HUES64 (cell line): Measurements from ENCODE around the gene PRDM11.
A peak's percentile ranks its signal among the peaks of the same experiment; 100 is the strongest.

Experiments
- H3K27ac ChIP-seq: 2 replicates; pipeline ENCODE4 v1.7.0; 2013; ENCODE audit warnings: low read depth, low read length, inconsistent platforms
- H3K27me3 ChIP-seq: 2 replicates; pipeline ENCODE4 v1.6.1; 2013; ENCODE audit warnings: mild to moderate bottlenecking, low read length; ENCODE audit not compliant: insufficient read depth
- H3K36me3 ChIP-seq: 2 replicates; pipeline ENCODE4 v1.6.1; 2013; ENCODE audit warnings: mild to moderate bottlenecking, low read length; ENCODE audit not compliant: insufficient read depth
- H3K4me1 ChIP-seq: 2 replicates; pipeline ENCODE4 v1.6.1; 2013; ENCODE audit warnings: mild to moderate bottlenecking, low read length, moderate library complexity; ENCODE audit not compliant: insufficient read depth
- H3K4me3 ChIP-seq: 2 replicates; pipeline ENCODE4 v1.5.1; 2013; ENCODE audit warnings: mild to moderate bottlenecking, low read length, moderate library complexity
- H3K9ac ChIP-seq: 2 replicates; pipeline ENCODE4 v1.6.1; 2013; ENCODE audit warnings: mild to moderate bottlenecking, low read depth, low read length
- H3K9me3 ChIP-seq: 2 replicates; pipeline ENCODE4 v1.6.1; 2013; ENCODE audit warnings: low read depth, low read length; ENCODE audit not compliant: insufficient read depth
- WGBS: fragments of 150-250, 120-280 bp; methylation state at CpG from one replicate; pipeline ENCODE4 v1.1.7; 2013; ENCODE audit warnings: missing lambda C conversion rate; 5-methylcytosine and 5-hydroxymethylcytosine counted together

Gene PRDM11

DNA sequence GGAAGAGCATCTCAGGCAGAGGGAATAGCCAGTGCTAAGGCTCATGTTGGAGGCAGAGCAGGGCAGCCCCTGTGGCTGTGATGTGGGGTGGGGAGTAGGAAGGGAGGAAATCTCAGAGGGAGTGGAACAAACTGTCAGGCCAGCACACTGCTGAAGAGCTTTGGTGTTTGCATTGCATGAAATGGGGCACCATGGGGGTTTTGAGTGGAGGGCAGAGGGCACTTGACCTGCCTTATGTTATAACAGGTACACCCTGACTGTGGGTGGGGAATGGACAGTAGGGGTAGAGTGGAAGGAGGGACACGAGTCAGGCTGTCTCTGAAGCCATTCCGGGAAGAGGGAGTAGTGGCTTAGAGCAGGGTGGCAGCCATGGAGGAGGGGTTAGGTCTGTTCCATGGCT lies 24.0 kb downstream of the PRDM11 start:
- Histone ChIP-seq H3K27ac (no peak overlapping the region), H3K9ac (no peak overlapping the region), H3K9me3 (no peaks in the 10 kb centered on the region), H3K4me3 (no peak overlapping the region), H3K27me3 (no peaks in the 10 kb centered on the region), H3K36me3 (no peaks in the 10 kb centered on the region), H3K4me1 (no peaks in the 10 kb centered on the region)
- WGBS: 83% methylated on average over 2 of the region's 2 CpGs

DNA sequence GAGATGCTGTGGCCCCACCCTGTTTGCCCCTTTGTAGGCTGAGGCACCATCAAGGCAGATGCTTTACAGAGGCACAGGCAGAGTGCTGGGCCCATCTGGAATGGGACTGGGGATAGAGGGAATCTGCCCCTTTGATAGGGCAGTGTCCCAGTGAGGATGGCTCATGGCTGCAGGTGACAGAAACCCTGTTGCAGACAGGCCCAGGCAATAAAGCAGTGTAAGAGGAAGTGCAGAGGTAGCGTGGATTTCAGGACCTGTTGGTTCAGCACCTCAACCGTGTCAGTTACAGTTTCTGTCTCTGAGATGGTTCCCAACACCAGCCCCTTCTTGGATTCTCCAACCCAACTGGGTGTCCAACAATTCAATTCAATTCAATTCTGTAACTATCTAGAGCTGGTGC lies 25.1 kb downstream of the PRDM11 start:
- no peaks in the 10 kb centered on the region for H3K36me3 ChIP-seq
- 89% methylated on average over 2 of the region's 2 CpGs for WGBS
- H3K9me3 ChIP-seq: no peaks in the 10 kb centered on the region
- no peaks in the 10 kb centered on the region for H3K27me3 ChIP-seq
- no peaks in the 10 kb centered on the region for H3K4me1 ChIP-seq
- H3K27ac ChIP-seq: no peak overlapping the region
- H3K4me3 ChIP-seq: no peak overlapping the region
- H3K9ac ChIP-seq: no peak overlapping the region

DNA sequence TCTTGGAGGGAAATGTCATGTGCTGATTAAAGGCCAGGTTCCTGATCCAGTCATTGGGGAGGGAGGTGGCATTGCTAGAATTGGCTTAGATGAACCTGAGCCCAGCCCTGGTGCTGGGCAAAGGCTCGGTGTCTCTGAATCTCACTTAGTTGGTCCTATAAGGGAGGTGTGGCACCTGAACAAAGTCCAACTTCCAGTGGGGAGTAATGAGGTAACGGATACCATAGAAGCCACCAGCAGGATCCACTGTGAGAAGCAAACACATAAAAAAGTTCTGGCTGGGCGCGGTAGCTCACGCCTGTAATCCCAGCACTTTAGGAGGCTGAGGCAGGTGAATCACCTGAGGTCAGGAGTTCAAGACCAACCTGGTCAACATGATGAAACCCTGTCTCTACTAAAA lies 26.6 kb downstream of the PRDM11 start:
- 95% methylated on average over 5 of the region's 5 CpGs for WGBS
- H3K9me3 ChIP-seq: no peaks in the 10 kb centered on the region
- no peaks in the 10 kb centered on the region for H3K36me3 ChIP-seq
- no peak overlapping the region for H3K4me3 ChIP-seq
- no peak overlapping the region for H3K9ac ChIP-seq
- no peak overlapping the region for H3K27ac ChIP-seq
- no peaks in the 10 kb centered on the region for H3K27me3 ChIP-seq
- H3K4me1 ChIP-seq: no peaks in the 10 kb centered on the region

DNA sequence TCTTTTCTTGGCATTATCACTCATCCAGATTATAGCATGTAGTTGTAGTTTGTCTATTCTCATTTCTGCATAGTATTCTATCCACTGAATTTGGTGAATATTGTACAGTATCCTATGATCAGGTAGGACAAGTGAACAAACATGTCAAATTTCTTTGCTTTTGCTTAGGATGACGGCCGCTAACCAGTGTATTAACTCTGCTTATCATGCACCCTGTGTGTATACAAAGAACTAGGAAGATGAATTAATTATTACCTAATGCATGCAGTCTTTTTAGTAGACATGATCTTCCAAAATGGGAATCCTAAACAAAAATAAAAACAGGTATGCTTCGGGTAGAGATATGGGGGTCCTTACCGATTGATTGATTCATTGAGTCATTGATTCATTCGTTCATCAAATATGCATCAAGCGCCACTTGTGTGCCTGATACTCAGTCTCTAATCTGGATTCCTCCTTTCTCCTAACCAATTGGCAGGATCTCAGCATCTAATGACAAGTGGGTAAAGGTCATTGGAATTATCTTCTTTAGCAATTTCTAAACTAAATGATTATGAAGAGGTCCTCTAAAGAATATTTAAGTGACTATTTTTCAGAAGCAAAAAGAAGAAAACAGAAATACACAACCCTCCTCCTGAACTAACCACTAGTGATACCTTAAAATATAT lies 27.9 kb downstream of the PRDM11 start:
- Histone ChIP-seq H3K9me3 (no peaks in the 10 kb centered on the region), H3K4me1 (no peaks in the 10 kb centered on the region), H3K36me3 (no peaks in the 10 kb centered on the region), H3K9ac (no peak overlapping the region), H3K4me3 (no peak overlapping the region), H3K27ac (no peak overlapping the region), H3K27me3 (peaks cover 5% of the 10 kb centered on the region; the same call in 1 of the 2 replicates)
- 94% methylated on average over 6 of the region's 6 CpGs for WGBS

DNA sequence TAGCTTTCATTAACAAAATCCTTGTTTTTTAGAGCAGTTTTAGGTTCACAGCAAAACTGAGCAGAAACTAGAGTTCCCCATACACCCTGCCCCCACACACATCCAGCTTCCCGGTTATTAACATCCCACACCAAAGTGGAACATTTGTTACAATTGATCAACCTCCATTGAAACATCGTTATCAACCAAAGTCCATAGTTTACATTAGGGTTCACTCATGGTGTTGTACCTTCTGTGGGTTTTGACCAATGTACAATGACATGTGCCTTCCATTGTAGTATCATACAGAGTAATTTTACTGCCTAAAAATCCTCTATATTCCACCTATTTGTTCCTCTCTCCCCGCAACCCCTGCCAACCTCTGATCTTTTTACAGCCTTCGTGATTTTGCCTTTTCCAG lies 28.5 kb downstream of the PRDM11 start:
- Histone ChIP-seq H3K4me3 (no peak overlapping the region), H3K27me3 (peaks cover 11% of the 10 kb centered on the region; the same call in 1 of the 2 replicates), H3K9me3 (no peaks in the 10 kb centered on the region), H3K27ac (no peak overlapping the region), H3K36me3 (no peaks in the 10 kb centered on the region), H3K9ac (no peak overlapping the region), H3K4me1 (peaks cover 5% of the 10 kb centered on the region; the same call in 1 of the 2 replicates)
- WGBS: 85% methylated on average over 4 of the region's 4 CpGs

DNA sequence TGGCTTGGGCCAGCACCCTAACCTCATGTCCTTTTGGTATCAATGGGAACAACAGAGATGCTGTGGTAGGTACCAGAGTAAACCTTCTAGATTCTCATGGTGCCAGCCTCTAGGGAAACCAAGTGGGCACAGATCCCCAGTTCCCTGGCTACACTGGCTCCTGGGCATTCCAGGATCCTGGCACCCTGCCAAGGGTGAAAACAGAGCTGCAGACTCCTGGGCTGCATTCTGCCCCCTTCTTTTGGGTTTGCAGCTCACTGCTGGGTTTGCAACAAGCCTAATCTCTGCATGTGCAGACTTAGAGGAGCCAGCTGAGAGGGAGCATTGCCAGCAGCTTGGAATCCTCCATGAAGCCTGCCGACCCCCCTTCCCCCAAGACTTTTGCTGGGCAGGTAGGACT lies 30.6 kb downstream of the PRDM11 start:
- H3K27me3 ChIP-seq: peaks cover 11% of the 10 kb centered on the region; the same call in 1 of the 2 replicates
- no peak overlapping the region for H3K9ac ChIP-seq
- H3K9me3 ChIP-seq: no peaks in the 10 kb centered on the region
- H3K36me3 ChIP-seq: no peaks in the 10 kb centered on the region
- no peak overlapping the region for H3K27ac ChIP-seq
- H3K4me1 ChIP-seq: peaks cover 12% of the 10 kb centered on the region
- H3K4me3 ChIP-seq: no peak overlapping the region
- 74% methylated on average over 1 of the region's 1 CpG for WGBS

DNA sequence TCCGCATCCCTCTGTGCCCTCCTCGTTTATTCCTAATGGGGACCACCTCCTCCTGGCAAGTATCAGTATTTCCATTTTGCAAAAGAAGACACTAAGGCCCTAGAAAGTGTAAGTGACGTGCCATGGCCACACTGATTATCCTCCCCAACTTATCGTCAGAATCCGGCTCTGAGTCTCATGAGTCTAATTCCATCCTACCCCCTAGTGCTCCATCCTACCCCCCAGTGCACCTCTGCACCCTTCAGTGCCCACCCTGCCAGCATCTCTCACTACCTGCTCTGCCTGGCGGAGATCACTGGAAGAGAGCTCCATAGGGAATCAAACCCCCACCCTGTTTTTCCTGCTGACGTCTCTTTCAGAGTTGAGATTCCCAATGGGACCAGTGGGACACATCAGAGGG lies 31.8 kb downstream of the PRDM11 start:
- H3K27ac ChIP-seq: no peak overlapping the region
- H3K27me3 ChIP-seq: peaks cover 11% of the 10 kb centered on the region; the same call in 1 of the 2 replicates
- H3K4me3 ChIP-seq: no peak overlapping the region
- H3K4me1 ChIP-seq: peaks cover 12% of the 10 kb centered on the region
- H3K9me3 ChIP-seq: no peaks in the 10 kb centered on the region
- 89% methylated on average over 7 of the region's 7 CpGs for WGBS
- no peaks in the 10 kb centered on the region for H3K36me3 ChIP-seq
- H3K9ac ChIP-seq: no peak overlapping the region

DNA sequence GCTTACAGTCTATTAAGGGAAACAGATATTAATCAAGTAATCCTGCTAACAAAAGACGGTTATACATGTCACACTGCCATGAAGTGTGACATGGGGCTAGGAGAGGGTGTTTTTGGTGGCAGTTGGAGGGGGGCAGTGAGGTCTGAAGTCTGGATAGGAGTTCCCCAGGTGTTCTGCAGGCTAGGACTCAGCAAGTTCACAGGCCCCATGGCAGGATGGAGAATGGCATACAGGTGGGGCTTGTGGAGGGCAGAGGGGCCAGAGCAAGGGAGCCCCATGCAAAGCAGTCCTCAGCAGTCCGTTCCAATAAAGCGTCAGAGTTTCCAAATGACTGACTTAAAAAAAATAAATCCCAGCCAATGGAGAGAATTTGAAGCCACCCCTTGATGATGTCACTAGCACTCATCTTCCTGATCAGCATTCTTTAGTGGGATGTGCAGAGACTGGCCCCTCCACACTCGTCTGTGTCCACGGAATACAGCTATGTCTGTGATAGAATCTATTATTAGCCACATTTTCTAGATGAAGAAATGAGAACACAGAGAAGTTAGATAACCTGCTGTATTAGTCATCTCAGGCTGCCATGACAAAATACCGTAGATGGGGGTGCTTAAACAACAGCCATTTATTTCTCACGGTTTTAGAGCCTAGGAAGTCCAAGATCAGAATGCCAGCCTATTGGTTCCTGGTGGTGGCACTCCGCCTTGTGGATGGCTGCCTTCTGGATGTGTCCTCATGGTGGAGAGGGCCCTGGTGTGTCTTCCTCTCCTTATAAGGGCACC lies 32.6 kb downstream of the PRDM11 start:
- no peak overlapping the region for H3K9ac ChIP-seq
- no peak overlapping the region; the same call in 1 of the 2 replicates for H3K4me3 ChIP-seq
- H3K27me3 ChIP-seq: peaks cover 11% of the 10 kb centered on the region; the same call in 1 of the 2 replicates
- 92% methylated on average over 6 of the region's 8 CpGs for WGBS
- peaks cover 3% of the 10 kb centered on the region; the same call in 1 of the 2 replicates for H3K36me3 ChIP-seq
- peaks cover 12% of the 10 kb centered on the region for H3K4me1 ChIP-seq
- no peak overlapping the region for H3K27ac ChIP-seq
- no peaks in the 10 kb centered on the region for H3K9me3 ChIP-seq

DNA sequence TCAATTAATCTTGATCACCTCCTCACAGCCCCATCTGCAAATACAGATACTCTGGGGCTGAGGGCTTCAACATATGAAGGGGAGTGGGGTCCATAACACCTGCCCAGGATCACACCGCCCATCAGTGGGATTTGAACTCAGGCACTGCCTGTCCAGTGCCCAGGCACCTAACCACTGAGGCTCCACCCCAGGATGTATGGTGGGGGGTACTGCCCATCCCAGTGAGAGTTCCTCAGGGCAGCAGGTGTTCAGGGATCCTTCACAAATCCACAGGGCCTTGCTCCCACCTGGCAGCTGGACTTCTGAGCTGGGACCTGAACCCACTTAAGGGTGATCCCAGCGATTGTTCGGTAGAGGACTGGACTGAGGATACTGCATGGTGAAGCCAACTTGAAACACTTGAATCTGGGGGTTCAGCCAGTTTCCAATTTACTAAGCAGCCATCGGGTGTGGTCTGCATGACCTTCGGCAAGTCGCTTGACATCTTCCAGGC lies 33.3 kb downstream of the PRDM11 start:
- peaks cover 11% of the 10 kb centered on the region; the same call in 1 of the 2 replicates for H3K27me3 ChIP-seq
- H3K9ac ChIP-seq: no peak overlapping the region
- peak overlapping the region; percentile 53 for H3K4me3 ChIP-seq
- H3K36me3 ChIP-seq: peaks cover 8% of the 10 kb centered on the region; the same call in 1 of the 2 replicates
- 54% methylated on average over 6 of the region's 6 CpGs for WGBS
- H3K4me1 ChIP-seq: peaks cover 12% of the 10 kb centered on the region
- no peak overlapping the region for H3K27ac ChIP-seq
- H3K9me3 ChIP-seq: no peaks in the 10 kb centered on the region

DNA sequence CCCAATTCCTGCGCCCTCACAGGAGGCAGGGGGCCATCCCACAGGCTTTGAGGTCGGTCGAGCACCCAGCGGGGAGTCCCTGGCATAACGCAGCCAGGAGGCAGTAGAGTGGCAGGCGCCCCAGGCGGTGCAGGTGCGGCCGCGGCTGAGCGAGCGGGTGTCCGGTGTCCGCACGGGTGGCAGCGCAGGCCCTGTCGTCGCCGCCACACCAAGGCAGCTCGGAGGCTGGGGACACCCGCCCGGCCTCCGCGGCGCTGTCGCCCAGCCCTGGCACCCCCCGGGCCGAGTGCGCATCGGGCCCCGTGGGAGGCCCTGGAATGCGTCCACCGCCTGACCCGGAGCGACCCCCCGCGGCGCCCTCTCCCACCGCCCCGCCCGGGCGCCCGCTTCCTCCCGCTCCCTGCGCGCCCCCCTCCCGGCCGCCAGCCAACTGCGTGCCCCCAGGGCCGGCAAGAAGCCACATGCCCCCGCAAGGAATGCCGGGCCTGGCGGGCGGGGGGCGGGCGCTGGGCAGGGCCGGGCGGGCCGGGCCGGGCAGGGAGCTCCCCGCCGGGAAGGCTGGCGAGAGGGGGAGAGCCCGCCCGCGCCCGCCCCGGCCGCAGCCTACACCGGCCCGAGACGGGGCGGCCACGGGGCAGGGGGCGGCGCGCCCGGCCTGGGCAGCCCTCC lies 33.9 kb downstream of the PRDM11 start:
- Histone ChIP-seq H3K4me1 (peaks cover 12% of the 10 kb centered on the region), H3K36me3 (peaks cover 8% of the 10 kb centered on the region; the same call in 1 of the 2 replicates), H3K27ac (no peak overlapping the region), H3K4me3 (peak overlapping the region; percentile 60), H3K27me3 (peaks cover 11% of the 10 kb centered on the region; the same call in 1 of the 2 replicates), H3K9me3 (no peaks in the 10 kb centered on the region), H3K9ac (peak overlapping the region; percentile 60; the same call in 1 of the 2 replicates)
- under 1% methylated on average over 78 of the region's 78 CpGs for WGBS

DNA sequence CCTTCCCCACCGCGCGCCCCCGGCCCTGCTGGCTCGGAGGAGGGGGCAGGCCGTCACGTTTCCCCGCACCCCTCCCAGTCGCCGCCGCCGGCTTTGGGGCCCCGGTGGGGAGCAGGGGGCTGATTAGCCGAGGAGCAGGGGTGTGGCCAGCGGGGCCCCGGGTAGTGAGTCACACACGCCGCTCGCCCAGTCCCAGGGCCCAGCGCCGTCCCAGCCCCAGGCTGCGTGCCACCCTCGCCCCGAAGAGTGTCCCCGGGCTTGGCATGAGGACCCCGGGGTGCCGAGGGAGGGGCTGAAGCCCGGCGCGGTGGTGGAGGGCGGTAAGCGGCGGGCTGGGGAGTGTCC lies 34.4 kb downstream of the PRDM11 start:
- Histone ChIP-seq H3K27me3 (peaks cover 11% of the 10 kb centered on the region; the same call in 1 of the 2 replicates), H3K27ac (no peak overlapping the region), H3K9me3 (no peaks in the 10 kb centered on the region), H3K36me3 (peaks cover 10% of the 10 kb centered on the region; the same call in 1 of the 2 replicates), H3K4me3 (peak overlapping the region; percentile 60), H3K4me1 (peaks cover 12% of the 10 kb centered on the region), H3K9ac (peak overlapping the region; percentile 60)
- WGBS: 1% methylated on average over 33 of the region's 33 CpGs
